ENCODE data around the gene SLC1A7. TPM values are rescaled to one million over a fixed set of nuclear protein-coding genes. Genes with fewer than 3 reads are reported as not detected.
A peak's percentile ranks its signal among the peaks of the same experiment; 100 is the strongest.

The SLC1A7 gene
- total and polyA plus RNA-seq, 4 donors, result 0.21 to 0.67 (median 0.43) TPM

- Histone ChIP-seq H3K4me1 (ENCODE audit: control insufficient read depth in 4 of 4, insufficient read depth in 4 of 4, low read length in 3 of 4) (peaks cover 0 to 4% (median 0%) of the 10 kb centered on the region in 4 donors), H3K4me3 (ENCODE audit: low read depth in 1 of 3, low read length in 3 of 3) (no peak overlapping the region), H3K9me3 (ENCODE audit: control insufficient read depth in 4 of 4, low read length in 3 of 4) (no peaks in the 10 kb centered on the region), H3K27ac (ENCODE audit: low read depth in 1 of 2, low read length in 2 of 2) (peak overlapping the region; percentile 23 to 36), H3K36me3 (ENCODE audit: control insufficient read depth in 4 of 4, insufficient read depth in 3 of 4, low read depth in 1 of 4, low read length in 3 of 4) (no peaks in the 10 kb centered on the region), H3K9ac (ENCODE audit: low read depth in 1 of 2, low read length in 2 of 2) (no peak overlapping the region), H3K27me3 (ENCODE audit: control insufficient read depth in 4 of 4, insufficient read depth in 4 of 4, low read length in 3 of 4) (no peaks in the 10 kb centered on the region)
- no peak for TF ChIP-seq EGR1 (IDR thresholded peaks at IDR 0.05; ENCODE audit: low read depth in 2 of 2)
- TF ChIP-seq SP1 (IDR thresholded peaks at IDR 0.05), result no peak
- no peak for TF ChIP-seq NR2F2 (IDR thresholded peaks at IDR 0.05)
- no peak for TF ChIP-seq CTCF (IDR thresholded peaks at IDR 0.05; ENCODE audit: low read depth, low read length, missing input control)
- TF ChIP-seq, protein P1, sequence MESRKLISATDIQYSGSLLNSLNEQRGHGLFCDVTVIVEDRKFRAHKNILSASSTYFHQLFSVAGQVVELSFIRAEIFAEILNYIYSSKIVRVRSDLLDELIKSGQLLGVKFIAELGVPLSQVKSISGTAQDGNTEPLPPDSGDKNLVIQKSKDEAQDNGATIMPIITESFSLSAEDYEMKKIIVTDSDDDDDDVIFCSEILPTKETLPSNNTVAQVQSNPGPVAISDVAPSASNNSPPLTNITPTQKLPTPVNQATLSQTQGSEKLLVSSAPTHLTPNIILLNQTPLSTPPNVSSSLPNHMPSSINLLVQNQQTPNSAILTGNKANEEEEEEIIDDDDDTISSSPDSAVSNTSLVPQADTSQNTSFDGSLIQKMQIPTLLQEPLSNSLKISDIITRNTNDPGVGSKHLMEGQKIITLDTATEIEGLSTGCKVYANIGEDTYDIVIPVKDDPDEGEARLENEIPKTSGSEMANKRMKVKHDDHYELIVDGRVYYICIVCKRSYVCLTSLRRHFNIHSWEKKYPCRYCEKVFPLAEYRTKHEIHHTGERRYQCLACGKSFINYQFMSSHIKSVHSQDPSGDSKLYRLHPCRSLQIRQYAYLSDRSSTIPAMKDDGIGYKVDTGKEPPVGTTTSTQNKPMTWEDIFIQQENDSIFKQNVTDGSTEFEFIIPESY (IDR thresholded peaks at IDR 0.05), result no peak
- TF ChIP-seq HNF4A (conservative IDR thresholded peaks at IDR 0.05), result no peak
- no peak for TF ChIP-seq JUND (IDR thresholded peaks at IDR 0.05)
- WGBS, result 87% methylated on average over 1 of the region's 1 CpG
- no peak for DNase-seq (ENCODE audit: low spot score)
These were observed 11.9 kb downstream of the SLC1A7 start for GRCh38 chr1:53130598-53130877.

- no peak for DNase-seq (ENCODE audit: low spot score)
- Histone ChIP-seq H3K4me1 (ENCODE audit: control insufficient read depth in 4 of 4, insufficient read depth in 4 of 4, low read length in 3 of 4) (peaks cover 0 to 4% (median 0%) of the 10 kb centered on the region in 4 donors), H3K27me3 (ENCODE audit: control insufficient read depth in 4 of 4, insufficient read depth in 4 of 4, low read length in 3 of 4) (no peaks in the 10 kb centered on the region), H3K9ac (ENCODE audit: low read depth in 1 of 2, low read length in 2 of 2) (no peak overlapping the region), H3K27ac (ENCODE audit: low read depth in 1 of 2, low read length in 2 of 2) (peak overlapping the region in 1 of 2 donors; percentile 36), H3K36me3 (ENCODE audit: control insufficient read depth in 4 of 4, insufficient read depth in 3 of 4, low read depth in 1 of 4, low read length in 3 of 4) (no peaks in the 10 kb centered on the region), H3K9me3 (ENCODE audit: control insufficient read depth in 4 of 4, low read length in 3 of 4) (no peaks in the 10 kb centered on the region), H3K4me3 (ENCODE audit: low read depth in 1 of 3, low read length in 3 of 3) (no peak overlapping the region)
- 70% methylated on average over 12 of the region's 12 CpGs for WGBS
- TF ChIP-seq TAF1 (conservative IDR thresholded peaks at IDR 0.05) (no peak), RXRA (IDR thresholded peaks at IDR 0.05) (peak in 1 of 2 donors; percentile 19), HNF4A (conservative IDR thresholded peaks at IDR 0.05) (no peak)
These were observed 12.4 kb downstream of the SLC1A7 start for GRCh38 chr1:53129891-53130597.

DNA sequence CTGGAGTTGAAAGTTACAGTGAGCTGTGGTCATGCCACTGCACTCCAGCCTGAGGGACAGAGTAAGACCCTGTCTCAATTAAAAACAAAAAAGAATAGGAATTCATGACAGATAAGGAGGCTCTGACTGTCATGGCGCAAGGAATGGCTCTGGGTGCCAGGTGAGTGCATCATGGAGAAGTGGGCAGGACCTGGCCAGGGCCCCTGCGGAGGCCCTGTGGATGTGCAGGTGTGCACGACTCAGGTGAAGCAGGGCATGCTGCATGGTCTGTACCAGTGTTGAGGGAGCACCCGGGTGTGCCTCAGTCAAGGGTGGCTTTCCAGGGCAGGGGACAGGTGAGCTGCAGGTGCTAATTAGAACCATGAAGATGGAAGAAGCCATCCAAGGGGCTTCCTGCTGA is 14.0 kb downstream of the SLC1A7 start:
- Histone ChIP-seq H3K9ac (ENCODE audit: low read depth in 1 of 2, low read length in 2 of 2) (no peak overlapping the region), H3K4me1 (ENCODE audit: control insufficient read depth in 4 of 4, insufficient read depth in 4 of 4, low read length in 3 of 4) (peaks cover 0 to 4% (median 0%) of the 10 kb centered on the region in 4 donors), H3K9me3 (ENCODE audit: control insufficient read depth in 4 of 4, low read length in 3 of 4) (no peaks in the 10 kb centered on the region), H3K4me3 (ENCODE audit: low read depth in 1 of 3, low read length in 3 of 3) (no peak overlapping the region), H3K27me3 (ENCODE audit: control insufficient read depth in 4 of 4, insufficient read depth in 4 of 4, low read length in 3 of 4) (no peaks in the 10 kb centered on the region), H3K27ac (ENCODE audit: low read depth in 1 of 2, low read length in 2 of 2) (no peak overlapping the region), H3K36me3 (ENCODE audit: control insufficient read depth in 4 of 4, insufficient read depth in 3 of 4, low read depth in 1 of 4, low read length in 3 of 4) (no peaks in the 10 kb centered on the region)
- TF ChIP-seq HNF4A (conservative IDR thresholded peaks at IDR 0.05), result no peak
- no peak for TF ChIP-seq JUND (IDR thresholded peaks at IDR 0.05)
- TF ChIP-seq TAF1 (conservative IDR thresholded peaks at IDR 0.05), result no peak
- TF ChIP-seq RAD21 (IDR thresholded peaks at IDR 0.05), result no peak
- TF ChIP-seq FOXA2 (IDR thresholded peaks at IDR 0.05), result no peak
- TF ChIP-seq FOXA1 (IDR thresholded peaks at IDR 0.05), result no peak
- WGBS, result 96% methylated on average over 4 of the region's 4 CpGs
- DNase-seq (ENCODE audit: low spot score), result no peak
